Large intestine (tissue), 3 donors: ENCODE results near the gene GNG8. TPM values are rescaled to one million over a fixed set of nuclear protein-coding genes. Genes with fewer than 3 reads are reported as not detected.
"Not testable (repeated sequence)": the region's sequence is repeated elsewhere in the genome, so short reads cannot be mapped to it uniquely, and the experiment has no call there.

ENCODE experiments used
- DNase-seq, 2 donors: peaks; one replicate each; pipeline versions ENCODE4 v3.0.0 to v3.0.0-alpha.2; 2013
- H3K27ac ChIP-seq: one replicate; pipeline ENCODE4 v1.5.1; 2013; ENCODE audit warnings: low read length
- H3K27me3 ChIP-seq: 2 replicates; pipeline ENCODE4 v1.6.1; 2013; ENCODE audit warnings: low read length; ENCODE audit not compliant: control insufficient read depth, insufficient read depth
- H3K36me3 ChIP-seq: 2 replicates; pipeline ENCODE4 v1.6.1; 2013; ENCODE audit warnings: low read length; ENCODE audit not compliant: control insufficient read depth, insufficient read depth
- H3K4me1 ChIP-seq: one replicate; pipeline ENCODE4 v1.6.1; 2013; ENCODE audit warnings: low read length; ENCODE audit not compliant: control insufficient read depth, insufficient read depth
- H3K4me3 ChIP-seq: one replicate; pipeline ENCODE4 v1.5.1; 2013; ENCODE audit warnings: low read length
- H3K9me3 ChIP-seq: one replicate; pipeline ENCODE4 v1.6.1; 2013; ENCODE audit warnings: mild to moderate bottlenecking, low read depth, low read length, moderate library complexity; ENCODE audit not compliant: control insufficient read depth
- WGBS: methylation state at CpG from one replicate; pipeline ENCODE4 v1.1.5; 2013; ENCODE audit warnings: low lambda C conversion rate; ENCODE audit not compliant: insufficient coverage; 5-methylcytosine and 5-hydroxymethylcytosine counted together
- polyA plus RNA-seq: library from polyadenylated mRNA; unstranded; fragments of 120-200 nt; gene quantifications from one replicate; pipeline ENCODE4 v1.2.1, GENCODE V29; 2013

The GNG8 gene
- polyA plus RNA-seq, 1 donor: 4.6 TPM

DNA sequence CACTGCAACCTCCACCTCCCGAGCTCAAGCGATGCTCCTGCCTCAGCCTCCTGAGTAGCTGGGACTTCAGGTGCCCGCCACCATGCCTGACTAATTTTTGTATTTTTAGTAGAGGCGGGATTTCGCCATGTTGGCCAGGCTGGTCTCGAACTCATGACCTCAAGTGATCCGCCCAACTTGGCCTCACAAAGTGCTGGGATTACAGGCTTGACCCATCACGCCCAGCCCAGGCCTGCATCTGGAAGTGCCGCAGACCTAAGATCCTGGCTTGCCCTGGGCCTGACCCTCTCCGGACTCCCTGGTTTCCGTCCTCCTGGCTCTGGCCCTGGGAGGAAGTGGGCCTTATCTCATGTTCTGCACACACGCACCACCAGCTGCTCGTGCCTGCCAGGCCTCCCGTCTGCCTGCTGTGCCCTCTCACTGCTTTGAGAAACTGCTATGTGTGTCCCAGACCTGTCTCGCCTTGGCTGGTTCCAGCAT lies 6.4 kb downstream of the GNG8 start:
- no peak overlapping the region for H3K27ac ChIP-seq

DNA sequence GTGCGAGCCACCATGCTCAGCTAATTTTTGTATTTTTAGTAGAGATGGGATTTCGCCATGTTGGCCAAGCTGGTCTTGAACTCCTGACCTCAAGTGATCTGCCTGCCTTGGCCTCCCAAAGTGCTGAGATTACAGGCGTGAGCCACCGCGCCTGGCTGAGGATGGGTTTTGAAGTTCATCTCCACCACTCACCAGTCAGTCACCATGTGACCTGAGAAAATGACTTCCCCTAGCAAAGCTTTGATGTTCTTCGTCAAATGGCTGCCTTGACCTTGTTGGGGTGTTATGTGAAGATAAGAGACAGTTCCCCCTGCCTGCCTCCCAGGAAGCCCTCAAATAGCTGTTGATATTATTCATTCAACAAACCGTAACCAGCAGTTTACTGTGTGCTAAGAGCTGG lies 7.0 kb downstream of the GNG8 start:
- DNase-seq, H3K27ac ChIP-seq, H3K4me3 ChIP-seq, H3K9me3 ChIP-seq, H3K36me3 ChIP-seq: not testable (repeated sequence)
- no CpG with 5 or more reads among the region's 7 CpGs for WGBS
- Histone ChIP-seq H3K27me3 (peaks cover 27% of the 10 kb centered on the region), H3K4me1 (peaks cover 27% of the 10 kb centered on the region)

More for the DNA sequence above, 6.4 kb downstream of the GNG8 start:
- no peak overlapping the region for H3K4me3 ChIP-seq
- H3K27me3 ChIP-seq: peaks cover 30% of the 10 kb centered on the region
- H3K9me3 ChIP-seq: peaks cover 3% of the 10 kb centered on the region
- H3K4me1 ChIP-seq: peaks cover 30% of the 10 kb centered on the region
- no peak for DNase-seq
- no CpG with 5 or more reads among the region's 15 CpGs for WGBS
- no peaks in the 10 kb centered on the region for H3K36me3 ChIP-seq

- DNase-seq: no peak
- no peaks in the 10 kb centered on the region for H3K36me3 ChIP-seq
- H3K27ac ChIP-seq: no peak overlapping the region
- peaks cover 15% of the 10 kb centered on the region for H3K27me3 ChIP-seq
- no peaks in the 10 kb centered on the region for H3K9me3 ChIP-seq
- peaks cover 18% of the 10 kb centered on the region for H3K4me1 ChIP-seq
- no peak overlapping the region for H3K4me3 ChIP-seq
- WGBS: no CpG with 5 or more reads among the region's 14 CpGs
Measured at GRCh38 chr19:46626446-46626845, 9.6 kb downstream of the GNG8 start.

- no peaks in the 10 kb centered on the region for H3K9me3 ChIP-seq
- no CpG with 5 or more reads among the region's 12 CpGs for WGBS
- no peak for DNase-seq
- H3K27ac ChIP-seq: peak overlapping the region; percentile 68
- H3K27me3 ChIP-seq: peaks cover 18% of the 10 kb centered on the region
- no peak overlapping the region for H3K4me3 ChIP-seq
- H3K36me3 ChIP-seq: no peaks in the 10 kb centered on the region
- H3K4me1 ChIP-seq: peaks cover 18% of the 10 kb centered on the region
Measured at GRCh38 chr19:46625731-46626130, 10.3 kb downstream of the GNG8 start.

GRCh38 chr19:46624958-46625661 lies 10.9 kb downstream of the GNG8 start, which contains the start of gene PTGIR:
Gene PTGIR (minus strand): TSS chr19:46625089. CDS start chr19:46624225, 864 bp downstream.
- Histone ChIP-seq H3K4me1 (peaks cover 18% of the 10 kb centered on the region), H3K4me3 (no peak within 1 kb of the TSS), H3K27me3 (peaks cover 20% of the 10 kb centered on the region), H3K27ac (peak within 1 kb of the TSS; percentile 68), H3K36me3 (no peaks in the 10 kb centered on the region), H3K9me3 (no peaks in the 10 kb centered on the region)
- WGBS: 80% methylated on average over 1 of the region's 13 CpGs
- peak in 1 of 2 donors; percentile 45 for DNase-seq

GRCh38 chr19:46623915-46624502 lies 12.0 kb downstream of the GNG8 start:
- peaks cover 22% of the 10 kb centered on the region for H3K4me1 ChIP-seq
- no peak for DNase-seq
- WGBS: 80% methylated on average over 1 of the region's 35 CpGs
- no peaks in the 10 kb centered on the region for H3K9me3 ChIP-seq
- peaks cover 20% of the 10 kb centered on the region for H3K27me3 ChIP-seq
- no peak overlapping the region for H3K4me3 ChIP-seq
- H3K27ac ChIP-seq: no peak overlapping the region
- H3K36me3 ChIP-seq: no peaks in the 10 kb centered on the region

DNA sequence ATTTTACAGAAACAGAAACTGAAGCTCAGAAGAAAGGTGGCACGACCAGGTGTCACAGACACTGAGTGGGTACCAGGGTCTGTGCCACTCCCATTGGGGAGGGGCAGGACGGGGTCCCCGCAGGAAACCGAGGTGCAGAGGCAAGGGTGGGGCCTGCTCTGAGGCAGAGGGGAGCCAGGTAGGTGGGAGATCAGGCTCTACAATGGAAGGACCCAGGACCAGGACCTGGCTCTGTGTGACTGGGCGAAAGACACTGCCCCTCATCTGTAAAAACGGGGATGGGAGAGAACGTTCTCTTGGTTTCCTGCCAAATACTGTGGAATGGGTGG lies 13.9 kb downstream of the GNG8 start:
- Histone ChIP-seq H3K27me3 (peaks cover 20% of the 10 kb centered on the region), H3K4me1 (peaks cover 22% of the 10 kb centered on the region), H3K9me3 (no peaks in the 10 kb centered on the region), H3K4me3 (peak overlapping the region; percentile 26), H3K36me3 (no peaks in the 10 kb centered on the region), H3K27ac (peak overlapping the region; percentile 68)
- no CpG with 5 or more reads among the region's 7 CpGs for WGBS
- DNase-seq: no peak

DNA sequence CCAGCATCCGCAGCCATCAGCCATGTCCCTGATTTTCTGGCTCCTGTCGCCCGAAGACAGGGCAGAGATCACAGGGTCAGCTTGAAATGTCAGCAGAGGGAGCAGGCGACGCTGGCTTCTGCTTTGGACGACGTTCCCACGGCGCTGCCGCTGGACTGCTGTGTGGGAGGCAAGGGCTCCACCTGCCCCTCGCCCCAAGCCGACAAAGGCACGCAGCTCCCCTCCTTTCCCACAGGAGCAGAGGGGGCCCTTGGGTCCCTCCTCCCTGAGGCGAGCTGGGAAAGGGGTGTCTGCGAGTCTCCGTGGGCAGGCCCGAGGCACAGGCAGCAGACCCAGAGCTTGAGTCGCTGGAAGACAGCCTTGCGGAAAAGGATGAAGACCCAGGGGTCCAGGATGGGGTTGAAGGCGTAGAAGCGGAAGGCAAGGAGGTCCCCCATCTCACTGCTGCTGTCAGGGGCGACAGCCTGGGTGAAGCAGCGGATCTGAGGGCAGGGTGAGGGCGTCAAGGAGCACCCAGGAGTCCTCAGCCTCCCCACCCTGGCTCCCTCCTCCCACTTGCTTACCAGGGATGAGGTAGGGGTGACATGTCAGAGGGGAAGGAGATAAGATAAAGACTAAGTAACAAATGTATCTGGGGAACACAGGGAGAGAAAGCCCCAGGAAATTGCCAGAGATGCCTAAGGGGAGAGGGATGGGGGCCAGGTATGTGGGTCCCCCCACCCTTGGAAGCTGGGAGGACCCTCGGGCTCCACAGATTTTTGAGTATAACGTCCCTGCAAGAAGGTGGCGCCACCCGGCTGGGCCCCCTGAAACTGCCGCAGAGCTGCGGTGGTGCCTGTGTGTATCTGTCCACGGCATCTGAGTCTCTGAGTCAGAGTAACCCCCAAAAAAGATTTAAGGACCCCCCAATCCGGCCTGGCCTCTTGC lies 14.5 kb downstream of the GNG8 start:
- Histone ChIP-seq H3K27me3 (peaks cover 20% of the 10 kb centered on the region), H3K27ac (peak overlapping the region; percentile 68), H3K9me3 (no peaks in the 10 kb centered on the region), H3K36me3 (no peaks in the 10 kb centered on the region), H3K4me3 (peak overlapping the region; percentile 26), H3K4me1 (peaks cover 25% of the 10 kb centered on the region)
- WGBS: no CpG with 5 or more reads among the region's 32 CpGs
- no peak for DNase-seq

GRCh38 chr19:46620716-46621115 lies 15.3 kb downstream of the GNG8 start:
- Histone ChIP-seq H3K4me3 (peak overlapping the region; percentile 18), H3K27me3 (peaks cover 20% of the 10 kb centered on the region), H3K9me3 (no peaks in the 10 kb centered on the region), H3K27ac (peak overlapping the region; percentile 68), H3K4me1 (peaks cover 22% of the 10 kb centered on the region), H3K36me3 (no peaks in the 10 kb centered on the region)
- WGBS: no CpG with 5 or more reads among the region's 6 CpGs
- peak in 1 of 2 donors; percentile 48 for DNase-seq

DNA sequence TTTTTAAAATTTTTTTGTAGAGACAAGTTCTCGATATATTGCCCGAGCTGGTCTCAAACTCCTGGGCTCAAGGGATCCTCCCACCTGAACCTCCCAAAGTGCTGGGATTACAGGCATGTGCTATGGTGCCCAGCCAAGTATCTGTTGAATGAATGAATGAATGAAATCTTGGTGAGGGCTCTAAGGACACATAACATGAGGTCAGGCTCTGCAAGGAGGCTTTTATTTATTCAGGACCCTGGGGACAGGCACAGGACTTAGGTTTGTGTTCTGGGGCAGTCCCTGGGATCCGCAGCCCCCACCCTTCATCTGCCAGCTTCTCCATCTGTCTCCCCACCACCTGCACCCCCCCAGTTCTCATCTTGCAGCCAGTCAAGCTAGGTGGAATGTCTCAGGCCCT lies 15.7 kb downstream of the GNG8 start:
- no CpG with 5 or more reads among the region's 3 CpGs for WGBS
- no peaks in the 10 kb centered on the region for H3K36me3 ChIP-seq
- no peak overlapping the region for H3K4me3 ChIP-seq
- H3K27ac ChIP-seq: peak overlapping the region; percentile 30
- H3K9me3 ChIP-seq: no peaks in the 10 kb centered on the region
- H3K27me3 ChIP-seq: peaks cover 20% of the 10 kb centered on the region
- DNase-seq: no peak
- H3K4me1 ChIP-seq: peaks cover 17% of the 10 kb centered on the region
